Sigmoid colon (tissue), 7 donors: ENCODE measurements around the gene BAIAP3. TPM values are rescaled to one million over a fixed set of nuclear protein-coding genes. Genes with fewer than 3 reads are reported as not detected.

ENCODE experiments used
- DNase-seq: peaks from one replicate; pipeline ENCODE4 v3.0.0-alpha.2; 2019
- H3K27ac ChIP-seq, 4 donors: fragments of 200-600 bp; sonication (generic); one replicate each; pipeline ENCODE4 v1.5.1; 2016 to 2019; ENCODE audit warnings: mild to moderate bottlenecking in 1 of 4
- H3K27me3 ChIP-seq, 3 donors: fragments of 200-600 bp; sonication (generic); one replicate each; pipeline ENCODE4 v1.5.1; 2019; ENCODE audit warnings: mild to moderate bottlenecking in 1 of 3
- H3K36me3 ChIP-seq, 4 donors: fragments of 200-600 bp; sonication (generic); one replicate each; pipeline ENCODE4 v1.5.1; 2016 to 2019
- H3K4me1 ChIP-seq, 4 donors: fragments of 200-600 bp; sonication (generic); one replicate each; pipeline ENCODE4 v1.5.1; 2017 to 2019
- H3K4me3 ChIP-seq, 4 donors: fragments of 200-600 bp; sonication (generic); one replicate each; pipeline ENCODE4 v1.5.1; 2017 to 2019; ENCODE audit warnings: mild to moderate bottlenecking in 2 of 4, moderate library complexity in 1 of 4
- H3K9me3 ChIP-seq, 4 donors: fragments of 200-600 bp in 3 of 4; sonication (generic) in 3 of 4; one replicate each; pipeline versions ENCODE4 v1.5.1 to v1.6.1; 2013 to 2019
- CTCF ChIP-seq, 4 experiments: fragments of 450-650 bp in 3 of 4; fragments of 200-600 bp in 1 of 4; IDR thresholded peaks; one replicate each; pipeline ENCODE4 v1.5.1; 2016 to 2019; ENCODE audit warnings: antibody characterized with exemption in 4 of 4, mild to moderate bottlenecking in 3 of 4, moderate library complexity in 2 of 4
- EP300 ChIP-seq, 4 donors: sonication (generic); formaldehyde crosslinking; IDR thresholded peaks; one replicate each; pipeline ENCODE4 v1.6.1; 2017; ENCODE audit warnings: antibody characterized with exemption in 4 of 4
- POLR2A ChIP-seq, 2 donors: fragments of 450-650 bp; IDR thresholded peaks; one replicate each; pipeline ENCODE4 v1.6.1; 2016; ENCODE audit warnings: antibody characterized with exemption in 2 of 2, mild to moderate bottlenecking in 2 of 2, moderate library complexity in 2 of 2
- POLR2AphosphoS5 ChIP-seq, 4 donors: sonication (generic); formaldehyde crosslinking; IDR thresholded peaks; one replicate each; pipeline ENCODE4 v1.6.1; 2017; ENCODE audit warnings: antibody characterized with exemption in 4 of 4
- WGBS, 2 donors: extraction: QIAGEN DNeasy Blood & Tissue Kit; methylation state at CpG; one replicate each; pipeline ENCODE4 v1.1.7; 2013; 5-methylcytosine and 5-hydroxymethylcytosine counted together
- intact Hi-C: fragments of 100-400 bp; cut with DNase I; formaldehyde crosslinking; loops from one replicate; pipeline ENCODE4 v1.15.1; 2023
- polyA plus RNA-seq, 3 donors: library from polyadenylated mRNA; stranded (reverse); fragments of 200-250 nt; gene quantifications; one replicate each; pipeline ENCODE4 v1.2.3, GENCODE V29; 2013
- total RNA-seq, 4 donors: library from RNA; depleted of rRNA; stranded (reverse); fragments of >200 nt; gene quantifications; one replicate each; pipeline ENCODE4 v1.1.0, GENCODE V29; 2016
- donor health status: healthy with polysubstance abuse.
- donor health status: Bipolar disorder and iron deficiency.
- donor health status: healthy.

Gene BAIAP3
- total and polyA plus RNA-seq, 7 donors, result 0.60 to 5.5 (median 1.7) TPM; not detected in 1

- intact Hi-C loops, result no loop called here
- no peak overlapping the region for H3K27ac ChIP-seq
These were observed 632 bp downstream of the BAIAP3 start for GRCh38 chr16:1333854-1334700.

GRCh38 chr16:1334739-1335138 is 1.3 kb downstream of the BAIAP3 start:
- Histone ChIP-seq H3K4me3 (no peak overlapping the region), H3K36me3 (no peaks in the 10 kb centered on the region), H3K4me1 (peaks cover 0 to 34% (median 26%) of the 10 kb centered on the region in 4 donors), H3K27ac (no peak overlapping the region), H3K27me3 (peaks cover 33 to 63% (median 51%) of the 10 kb centered on the region in 3 donors), H3K9me3 (peaks cover 0 to 5% (median 0%) of the 10 kb centered on the region in 4 donors)
- DNase-seq, result no peak
- intact Hi-C loops, result no loop called here
- WGBS, 2 donors, result 32 to 34% methylated on average over 9 of the region's 9 CpGs
- TF ChIP-seq EP300 (IDR thresholded peaks at IDR 0.05) (no peak), POLR2AphosphoS5 (IDR thresholded peaks at IDR 0.05) (no peak), POLR2A (IDR thresholded peaks at IDR 0.05) (no peak), CTCF (IDR thresholded peaks at IDR 0.05) (no peak)

More at GRCh38 chr16:1333854-1334700, 632 bp downstream of the BAIAP3 start:
- Histone ChIP-seq H3K9me3 (peaks cover 0 to 5% (median 0%) of the 10 kb centered on the region in 4 donors), H3K36me3 (no peaks in the 10 kb centered on the region), H3K4me3 (peak overlapping the region in 3 of 4 donors; percentile 29 to 41 (median 40)), H3K27me3 (peaks cover 33 to 63% (median 51%) of the 10 kb centered on the region in 3 donors), H3K4me1 (peaks cover 0 to 34% (median 26%) of the 10 kb centered on the region in 4 donors)
- TF ChIP-seq POLR2AphosphoS5 (IDR thresholded peaks at IDR 0.05) (no peak), POLR2A (IDR thresholded peaks at IDR 0.05) (no peak), CTCF (IDR thresholded peaks at IDR 0.05) (no peak), EP300 (IDR thresholded peaks at IDR 0.05) (no peak)
- 2 to 4% methylated on average over 78 of the region's 78 CpGs for WGBS, 2 donors
- no peak for DNase-seq

GRCh38 chr16:1335211-1335971 is 1.9 kb downstream of the BAIAP3 start:
- Histone ChIP-seq H3K4me1 (peaks cover 0 to 34% (median 26%) of the 10 kb centered on the region in 4 donors), H3K27ac (no peak overlapping the region), H3K27me3 (peaks cover 33 to 63% (median 51%) of the 10 kb centered on the region in 3 donors), H3K9me3 (peaks cover 0 to 5% (median 0%) of the 10 kb centered on the region in 4 donors), H3K4me3 (no peak overlapping the region), H3K36me3 (no peaks in the 10 kb centered on the region)
- intact Hi-C loops, result no loop called here
- TF ChIP-seq POLR2AphosphoS5 (IDR thresholded peaks at IDR 0.05), result no peak
- DNase-seq, result no peak
- WGBS, 2 donors, result 19 to 36% methylated on average over 16 of the region's 16 CpGs

GRCh38 chr16:1335996-1336395 is 2.6 kb downstream of the BAIAP3 start:
- Histone ChIP-seq H3K4me3 (no peak overlapping the region), H3K36me3 (no peaks in the 10 kb centered on the region), H3K9me3 (no peaks in the 10 kb centered on the region), H3K27ac (no peak overlapping the region), H3K27me3 (peaks cover 33 to 59% (median 49%) of the 10 kb centered on the region in 3 donors), H3K4me1 (peaks cover 0 to 34% (median 26%) of the 10 kb centered on the region in 4 donors)
- no peak for DNase-seq
- no peak for TF ChIP-seq EP300 (IDR thresholded peaks at IDR 0.05)
- TF ChIP-seq CTCF (IDR thresholded peaks at IDR 0.05), result no peak
- no peak for TF ChIP-seq POLR2AphosphoS5 (IDR thresholded peaks at IDR 0.05)
- TF ChIP-seq POLR2A (IDR thresholded peaks at IDR 0.05), result no peak
- intact Hi-C loops, result no loop called here
- 10 to 12% methylated on average over 12 of the region's 12 CpGs for WGBS, 2 donors

GRCh38 chr16:1336619-1337018 is 3.2 kb downstream of the BAIAP3 start:
- DNase-seq, result no peak
- Histone ChIP-seq H3K27ac (no peak overlapping the region), H3K9me3 (no peaks in the 10 kb centered on the region), H3K4me3 (no peak overlapping the region), H3K36me3 (no peaks in the 10 kb centered on the region), H3K27me3 (peaks cover 33 to 53% (median 44%) of the 10 kb centered on the region in 3 donors), H3K4me1 (peaks cover 0 to 29% (median 26%) of the 10 kb centered on the region in 4 donors)
- no peak for TF ChIP-seq POLR2A (IDR thresholded peaks at IDR 0.05)
- TF ChIP-seq POLR2AphosphoS5 (IDR thresholded peaks at IDR 0.05), result no peak
- TF ChIP-seq EP300 (IDR thresholded peaks at IDR 0.05), result no peak
- TF ChIP-seq CTCF (IDR thresholded peaks at IDR 0.05), result no peak
- WGBS, 2 donors, result 55 to 75% methylated on average over 15 of the region's 15 CpGs
- intact Hi-C loops, result no loop called here
